Measurements from ENCODE around the gene PARD3.
"Not testable (repeated sequence)": the region's sequence is repeated elsewhere in the genome, so short reads cannot be mapped to it uniquely, and the experiment has no call there.

GRCh38 chr10:34268410-34268809 lies 546.7 kb downstream of the PARD3 start:
- TF ChIP-seq CTCF, EZH2phosphoT487, EZH2 (IDR thresholded peaks at IDR 0.05): not testable (repeated sequence)

All from neural progenitor cell (in vitro differentiated cells).